ENCODE data around the gene RBM38. TPM values are rescaled to one million over a fixed set of nuclear protein-coding genes. Genes with fewer than 3 reads are reported as not detected.

The RBM38 gene
- total RNA-seq, 1 donor from 2014 or later = 16.6 TPM

DNA sequence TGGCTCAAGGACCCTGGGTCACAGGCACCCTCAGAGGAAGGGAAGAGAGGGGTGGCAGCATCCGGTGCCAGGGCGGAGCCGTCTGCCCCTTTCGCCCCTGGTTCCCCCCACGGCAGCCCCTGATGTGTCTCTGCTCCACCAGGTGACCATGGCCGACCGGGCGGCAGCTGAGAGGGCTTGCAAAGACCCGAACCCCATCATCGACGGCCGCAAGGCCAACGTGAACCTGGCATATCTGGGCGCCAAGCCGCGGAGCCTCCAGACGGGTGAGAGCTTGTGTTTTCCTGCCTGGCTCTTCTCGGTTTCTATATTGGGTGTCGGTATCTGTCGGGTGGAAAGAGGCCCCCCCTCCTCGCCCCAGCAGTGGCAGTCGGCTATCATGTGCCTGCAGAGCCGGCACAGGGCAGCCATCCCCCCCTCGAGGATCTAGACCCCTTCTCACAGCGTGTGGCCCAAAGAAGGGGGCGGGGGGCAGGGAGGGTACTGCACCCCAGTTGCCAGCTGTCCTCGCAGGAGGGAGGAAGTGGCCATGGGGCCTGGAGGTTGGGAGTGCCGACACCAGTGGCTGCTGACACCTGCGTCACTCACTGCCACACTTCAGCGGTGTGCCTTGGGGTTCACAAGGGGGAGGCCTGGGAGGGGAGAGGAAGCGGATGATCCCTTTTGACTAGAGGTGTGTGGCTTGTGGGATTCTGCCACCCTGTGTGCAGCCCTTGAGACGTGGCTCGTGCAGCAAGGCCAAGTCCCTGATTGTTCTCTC, 1.5 kb downstream of the RBM38 start:
- H3K4me3 Mint-ChIP-seq (ENCODE audit: unreplicated experiment) = peak overlapping the region; percentile 89
- H3K36me3 Mint-ChIP-seq (ENCODE audit: unreplicated experiment) = no peaks in the 10 kb centered on the region
- H3K9me3 Mint-ChIP-seq (ENCODE audit: unreplicated experiment) = peaks cover 5% of the 10 kb centered on the region
- H3K27ac Mint-ChIP-seq (ENCODE audit: unreplicated experiment) = no peak overlapping the region
- TF ChIP-seq CTCF (IDR thresholded peaks at IDR 0.05; ENCODE audit: partially characterized antibody, unreplicated experiment) = no peak
- H3K4me1 Mint-ChIP-seq (ENCODE audit: low read depth, unreplicated experiment) = peaks cover 5% of the 10 kb centered on the region
- no peak for DNase-seq
- peaks cover 11% of the 10 kb centered on the region for H3K27me3 Mint-ChIP-seq (ENCODE audit: unreplicated experiment)

DNA sequence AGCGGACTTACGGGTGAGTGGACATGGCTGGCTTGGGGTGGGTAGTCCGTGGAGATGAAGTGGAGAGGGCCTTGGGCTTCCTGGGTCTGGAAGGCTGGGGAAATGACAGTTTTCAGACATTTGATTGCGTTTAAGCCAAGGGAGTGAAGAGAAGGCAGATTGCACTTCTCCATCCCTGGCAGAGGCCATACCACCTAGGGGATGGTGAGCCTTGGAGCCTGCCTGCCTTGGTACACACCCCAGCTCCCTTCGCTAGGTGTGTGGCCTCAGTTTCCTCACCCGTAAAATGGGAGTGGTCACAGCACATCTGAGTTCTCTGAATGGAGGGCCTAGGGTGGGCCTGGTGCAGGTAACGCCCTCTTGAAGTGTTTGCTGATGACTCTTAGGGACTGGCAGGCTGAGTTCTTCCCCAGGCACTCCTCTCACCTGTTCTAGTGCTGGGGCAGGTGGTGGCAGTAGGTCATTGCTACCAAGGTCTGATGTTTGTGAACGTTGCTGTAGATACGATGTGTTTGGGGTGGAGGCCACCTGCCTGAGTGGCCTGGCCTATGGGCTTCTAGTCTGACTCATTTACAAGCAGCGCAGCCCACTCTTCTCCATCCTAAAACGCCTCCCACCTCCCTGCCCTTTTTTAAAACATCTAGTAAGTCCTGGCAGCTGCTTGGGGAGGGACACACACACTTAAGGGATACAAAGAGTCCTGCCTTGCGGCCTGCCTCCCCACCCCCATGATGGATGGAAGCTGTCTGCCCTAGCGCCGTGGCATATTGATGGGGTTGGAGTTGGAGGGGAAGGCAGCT, 2.3 kb downstream of the RBM38 start:
- peak overlapping the region; percentile 25 for H3K4me3 Mint-ChIP-seq (ENCODE audit: unreplicated experiment)
- H3K4me1 Mint-ChIP-seq (ENCODE audit: low read depth, unreplicated experiment) = peaks cover 5% of the 10 kb centered on the region
- H3K36me3 Mint-ChIP-seq (ENCODE audit: unreplicated experiment) = no peaks in the 10 kb centered on the region
- H3K27me3 Mint-ChIP-seq (ENCODE audit: unreplicated experiment) = peaks cover 11% of the 10 kb centered on the region
- H3K27ac Mint-ChIP-seq (ENCODE audit: unreplicated experiment) = no peak overlapping the region
- H3K9me3 Mint-ChIP-seq (ENCODE audit: unreplicated experiment) = peaks cover 5% of the 10 kb centered on the region
- DNase-seq = no peak
- no peak for TF ChIP-seq CTCF (IDR thresholded peaks at IDR 0.05; ENCODE audit: partially characterized antibody, unreplicated experiment)

DNA sequence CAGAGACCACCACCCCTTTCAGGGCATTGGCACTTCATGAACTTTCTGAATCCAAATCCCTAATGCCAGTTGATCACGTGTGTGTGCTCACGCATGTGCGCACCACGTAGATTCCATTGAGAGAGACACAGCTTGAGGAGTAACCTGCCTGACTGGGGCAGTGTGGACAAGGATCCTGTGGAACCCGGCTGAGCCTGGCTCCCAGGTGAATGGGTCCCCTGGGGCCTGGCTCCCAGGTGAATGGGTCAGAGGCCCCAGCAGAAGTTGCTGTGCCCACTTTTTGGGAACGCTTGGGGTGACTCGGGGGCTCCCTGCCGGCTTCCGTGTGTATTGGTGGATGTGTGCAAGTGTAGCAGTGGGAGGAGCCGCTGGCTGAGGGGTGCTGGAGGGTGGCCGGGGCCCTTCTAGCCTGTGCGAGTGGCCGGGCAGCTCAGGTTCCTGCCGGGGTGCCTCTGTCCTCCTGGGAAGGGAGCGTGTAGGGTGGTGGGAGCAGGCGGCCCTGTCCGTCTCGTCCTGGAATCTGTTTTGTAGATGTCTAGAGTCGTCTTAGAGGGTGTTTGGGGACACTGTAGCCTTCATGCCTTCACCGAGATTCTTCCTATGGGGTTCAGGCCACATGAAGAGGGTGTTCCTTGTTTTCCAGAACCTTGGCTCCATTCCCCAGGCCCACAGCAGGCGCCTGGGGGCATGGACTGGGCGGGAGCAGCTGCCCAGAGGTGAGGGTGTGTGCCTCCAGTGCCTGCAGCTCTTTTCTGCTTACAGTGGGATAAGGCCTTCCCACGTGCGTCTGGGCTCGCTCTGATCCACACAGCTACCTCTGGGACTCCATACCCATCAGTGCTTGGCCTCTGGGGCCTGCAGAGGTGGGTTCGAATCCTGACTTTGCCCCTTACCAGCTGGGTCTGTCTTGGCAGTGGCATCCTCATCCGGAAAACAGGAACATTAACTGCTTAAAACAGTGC, 3.2 kb downstream of the RBM38 start:
- Mint-ChIP-seq H3K4me1 (ENCODE audit: low read depth, unreplicated experiment) (peaks cover 11% of the 10 kb centered on the region), H3K27ac (ENCODE audit: unreplicated experiment) (no peak overlapping the region), H3K9me3 (ENCODE audit: unreplicated experiment) (peaks cover 3% of the 10 kb centered on the region), H3K4me3 (ENCODE audit: unreplicated experiment) (no peak overlapping the region), H3K27me3 (ENCODE audit: unreplicated experiment) (peaks cover 11% of the 10 kb centered on the region), H3K36me3 (ENCODE audit: unreplicated experiment) (no peaks in the 10 kb centered on the region)
- no peak for DNase-seq
- no peak for TF ChIP-seq CTCF (IDR thresholded peaks at IDR 0.05; ENCODE audit: partially characterized antibody, unreplicated experiment)

DNA sequence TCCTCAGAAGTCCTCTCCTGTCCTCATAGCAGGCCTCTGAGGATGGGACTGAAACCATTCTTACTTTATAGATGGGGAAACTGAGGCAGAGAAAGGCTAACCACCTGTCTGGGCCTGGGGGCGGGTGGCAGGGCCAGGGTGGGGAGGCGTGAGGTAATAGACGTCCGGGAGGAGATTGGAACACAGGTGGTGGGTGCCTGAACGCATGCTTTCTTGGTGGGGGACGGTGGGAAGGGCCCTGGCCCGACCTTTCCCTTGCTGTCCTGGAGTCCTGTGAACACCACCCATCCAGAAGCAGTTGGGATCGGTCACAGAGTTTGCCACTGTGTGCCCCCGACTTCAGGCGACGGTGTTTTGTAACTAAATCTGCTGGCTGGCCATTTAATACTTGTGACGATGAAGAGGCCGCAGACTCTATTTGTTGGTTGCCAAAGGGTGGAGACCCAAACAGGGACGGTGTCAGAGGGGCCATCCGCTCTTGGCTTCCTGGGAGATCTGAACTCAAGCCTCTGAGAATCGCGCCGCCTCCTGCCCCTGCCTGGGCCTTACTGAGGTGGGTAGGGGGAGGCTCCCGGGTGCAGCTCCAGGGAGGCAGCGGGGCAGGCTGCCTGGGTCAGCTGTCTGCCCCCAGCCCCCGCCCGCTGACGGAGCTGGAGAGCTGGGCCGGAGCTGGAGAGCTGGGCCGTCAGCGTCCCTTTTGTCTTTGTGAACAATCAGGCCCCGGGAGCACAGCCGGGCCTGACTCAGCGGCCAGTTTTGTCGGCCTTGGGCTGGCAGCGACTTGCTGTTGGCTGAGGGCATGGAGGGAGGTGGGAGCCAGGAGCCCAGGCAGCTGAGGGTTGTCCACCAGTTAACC, 4.1 kb downstream of the RBM38 start:
- no peaks in the 10 kb centered on the region for H3K36me3 Mint-ChIP-seq (ENCODE audit: unreplicated experiment)
- peaks cover 11% of the 10 kb centered on the region for H3K4me1 Mint-ChIP-seq (ENCODE audit: low read depth, unreplicated experiment)
- peak; percentile 19 for DNase-seq

More for the DNA sequence above, 4.1 kb downstream of the RBM38 start:
- Mint-ChIP-seq H3K4me3 (ENCODE audit: unreplicated experiment) (no peak overlapping the region), H3K9me3 (ENCODE audit: unreplicated experiment) (peaks cover 3% of the 10 kb centered on the region), H3K27ac (ENCODE audit: unreplicated experiment) (no peak overlapping the region), H3K27me3 (ENCODE audit: unreplicated experiment) (peaks cover 8% of the 10 kb centered on the region)
- TF ChIP-seq CTCF (IDR thresholded peaks at IDR 0.05; ENCODE audit: partially characterized antibody, unreplicated experiment) = no peak

Measured in glutamatergic neuron (in vitro differentiated cells).